H1 (cell line): Measurements from ENCODE around the gene GALNT1. TPM values are rescaled to one million over a fixed set of nuclear protein-coding genes. Genes with fewer than 3 reads are reported as not detected.

Experiments
- EGR1 ChIP-seq: IDR thresholded peaks from 2 replicates; pipeline ENCODE4 v1.6.1; 2011; ENCODE audit warnings: low read depth, low read length, borderline replicate concordance
- GTF2F1 ChIP-seq: IDR thresholded peaks from 2 replicates; pipeline ENCODE4 v1.6.1; 2012; ENCODE audit warnings: low read depth, low read length, improper control_type of control experiment, borderline replicate concordance
- MAFK ChIP-seq: IDR thresholded peaks from 2 replicates; pipeline ENCODE4 v1.6.1; 2012; ENCODE audit warnings: low read depth, mild to moderate bottlenecking, improper control_type of control experiment, low read length
- POLR2A ChIP-seq, 2 experiments: IDR thresholded peaks; 1 replicate in 1 of 2; 2 replicates in 1 of 2; pipeline ENCODE4 v1.6.1; 2011; ENCODE audit warnings: low read depth in 2 of 2, low read length in 2 of 2, mild to moderate bottlenecking in 2 of 2; ENCODE audit errors: control extremely low read depth in 1 of 2
- SIN3A ChIP-seq, 2 experiments: IDR thresholded peaks in 1 of 2; conservative IDR thresholded peaks in 1 of 2; 2 replicates each; pipeline ENCODE4 v1.6.1; 2011 to 2012; ENCODE audit warnings: low read length in 2 of 2, improper control_type of control experiment in 1 of 2, low read depth in 1 of 2, mild to moderate bottlenecking in 1 of 2
- SIX5 ChIP-seq: IDR thresholded peaks from 2 replicates; pipeline ENCODE4 v1.6.1; 2011; ENCODE audit warnings: mild to moderate bottlenecking, low read depth, low read length
- USF2 ChIP-seq: IDR thresholded peaks from 2 replicates; pipeline ENCODE4 v1.6.1; 2011; ENCODE audit warnings: low read length, improper control_type of control experiment
- polyA plus RNA-seq, 7 experiments: library from polyadenylated mRNA; depleted of rRNA in 3 of 7; stranded (reverse) in 5 of 7; unstranded in 2 of 7; fragments of >200 nt in 5 of 7; fragments of 200-250 nt in 2 of 7; gene quantifications; 1 replicate in 5 of 7; 2 replicates in 1 of 7; 4 replicates in 1 of 7; pipeline versions ENCODE4 v1.2.1 to v1.2.3, GENCODE V29; 2011 to 2013; ENCODE audit warnings: missing spikeins in 2 of 7, mixed read lengths in 2 of 7
- total RNA-seq: library from RNA; stranded (reverse); fragmentation: NEBNext Ultra II Directional; extraction: Animal tissue kit (Norgen Biotek cat#: 25700); gene quantifications from 2 replicates; pipeline ENCODE4 v1.2.1, GENCODE V29; 2021

GALNT1 gene
- total and polyA plus RNA-seq, 2 of the 8 experiments (the other 6 are each of a cell fraction or from before 2014, with no cell fraction given) = 22.4 to 101 TPM

- no peak for TF ChIP-seq USF2
- no peak for TF ChIP-seq MAFK
- TF ChIP-seq EGR1 = no peak
- TF ChIP-seq SIN3A (conservative IDR thresholded peaks at IDR 0.05 in 1 of 2, IDR thresholded peaks at IDR 0.05 in 1 of 2; ENCODE audit: low read depth in 1 of 2, low read length in 2 of 2) = no peak
- no peak for TF ChIP-seq SIX5
- no peak for TF ChIP-seq POLR2A (IDR thresholded peaks at IDR 0.05; ENCODE audit: control extremely low read depth in 1 of 2, low read depth in 2 of 2, low read length in 2 of 2)
- no peak for TF ChIP-seq GTF2F1
These were observed 108.2 kb downstream of the GALNT1 start (continued) for GRCh38 chr18:35689728-35690127.
